ENCODE results near the gene ZBTB7C. TPM values are rescaled to one million over a fixed set of nuclear protein-coding genes. Genes with fewer than 3 reads are reported as not detected.

Gene ZBTB7C
- total and polyA plus RNA-seq, 2 donors (not counting 1 experiment from before 2014, with no cell fraction given), result not detected

GRCh38 chr18:48052842-48053241, 356.3 kb downstream of the ZBTB7C start:
- no peak for TF ChIP-seq EZH2 (IDR thresholded peaks at IDR 0.05; ENCODE audit: borderline replicate concordance, insufficient read depth, low read depth, low read length, poor library complexity, severe bottlenecking)
- no peak for TF ChIP-seq CTCF (IDR thresholded peaks at IDR 0.05)
- Histone ChIP-seq H3K4me2 (replicated peaks; ENCODE audit: low read depth, low read length, poor library complexity, severe bottlenecking) (no peak overlapping the region), H3K9me3 (ENCODE audit: control extremely low read depth in 1 of 3, control insufficient read depth in 2 of 3, insufficient read depth in 1 of 3, low read length in 2 of 3) (peaks cover 0 to 8% (median 0%) of the 10 kb centered on the region in 3 donors), H3K4me3 (ENCODE audit: control extremely low read depth in 1 of 5, extremely low read depth in 1 of 5, insufficient read depth in 1 of 5, low read depth in 2 of 5, low read length in 4 of 5) (no peak overlapping the region), H3K27ac (ENCODE audit: low read length in 2 of 2) (no peak overlapping the region), H3K9ac (ENCODE audit: low read length) (no peak overlapping the region), H3K79me2 (ENCODE audit: control insufficient read depth, insufficient read depth, low read length) (no peaks in the 10 kb centered on the region), H3K36me3 (replicated peaks in 1 of 2; ENCODE audit: control extremely low read depth in 1 of 2, control insufficient read depth in 1 of 2, extremely low read depth in 1 of 2, insufficient read depth in 2 of 2, low read length in 1 of 2) (no peaks in the 10 kb centered on the region), H2AFZ (ENCODE audit: insufficient read depth, low read depth, low read length, poor library complexity, severe bottlenecking) (no peak overlapping the region), H3K4me1 (ENCODE audit: control insufficient read depth in 2 of 2, insufficient read depth in 2 of 2, low read length in 2 of 2) (no peaks in the 10 kb centered on the region), H3K27me3 (replicated peaks in 1 of 4; ENCODE audit: control extremely low read depth in 1 of 4, control insufficient read depth in 3 of 4, insufficient read depth in 4 of 4, low read length in 3 of 4) (peaks cover 0 to 25% (median 5%) of the 10 kb centered on the region in 4 experiments), H4K20me1 (ENCODE audit: control insufficient read depth, insufficient read depth, low read length, poor library complexity, severe bottlenecking) (no peaks in the 10 kb centered on the region)
- no peak for DNase-seq
- H3K27me3 Mint-ChIP-seq, result peaks cover 42% of the 10 kb centered on the region
- no peaks in the 10 kb centered on the region for H3K4me1 Mint-ChIP-seq
- WGBS (ENCODE audit: insufficient coverage), result 85% methylated on average over 6 of the region's 7 CpGs
- no peak overlapping the region for H3K27ac Mint-ChIP-seq
- POLR2A ChIA-PET, result no interaction called here
- ATAC-seq (ENCODE audit: low read depth), result no peak
- H3K4me3 Mint-ChIP-seq, result no peak overlapping the region
- no peaks in the 10 kb centered on the region for H3K9me3 Mint-ChIP-seq (ENCODE audit: insufficient read depth)
- CTCF ChIA-PET, result no interaction called here
- intact Hi-C loops (cut with micrococcal nuclease), result no loop called here

GRCh38 chr18:48051945-48052840, 357.0 kb downstream of the ZBTB7C start:
- Mint-ChIP-seq H3K27ac (no peak overlapping the region), H3K4me3 (no peak overlapping the region), H3K27me3 (peaks cover 43% of the 10 kb centered on the region), H3K4me1 (no peaks in the 10 kb centered on the region), H3K9me3 (ENCODE audit: insufficient read depth) (no peaks in the 10 kb centered on the region)
- no peak for ATAC-seq (ENCODE audit: low read depth)
- Histone ChIP-seq H3K79me2 (ENCODE audit: control insufficient read depth, insufficient read depth, low read length) (no peaks in the 10 kb centered on the region), H2AFZ (ENCODE audit: insufficient read depth, low read depth, low read length, poor library complexity, severe bottlenecking) (no peak overlapping the region), H3K4me1 (ENCODE audit: control insufficient read depth in 2 of 2, insufficient read depth in 2 of 2, low read length in 2 of 2) (no peaks in the 10 kb centered on the region), H3K9me3 (ENCODE audit: control extremely low read depth in 1 of 3, control insufficient read depth in 2 of 3, insufficient read depth in 1 of 3, low read length in 2 of 3) (peaks cover 0 to 10% (median 0%) of the 10 kb centered on the region in 3 donors), H3K36me3 (replicated peaks in 1 of 2; ENCODE audit: control extremely low read depth in 1 of 2, control insufficient read depth in 1 of 2, extremely low read depth in 1 of 2, insufficient read depth in 2 of 2, low read length in 1 of 2) (no peaks in the 10 kb centered on the region), H4K20me1 (ENCODE audit: control insufficient read depth, insufficient read depth, low read length, poor library complexity, severe bottlenecking) (no peaks in the 10 kb centered on the region), H3K27ac (ENCODE audit: low read length in 2 of 2) (no peak overlapping the region), H3K4me3 (ENCODE audit: control extremely low read depth in 1 of 5, extremely low read depth in 1 of 5, insufficient read depth in 1 of 5, low read depth in 2 of 5, low read length in 4 of 5) (no peak overlapping the region), H3K27me3 (replicated peaks in 1 of 4; ENCODE audit: control extremely low read depth in 1 of 4, control insufficient read depth in 3 of 4, insufficient read depth in 4 of 4, low read length in 3 of 4) (peaks cover 0 to 25% (median 5%) of the 10 kb centered on the region in 4 experiments), H3K4me2 (replicated peaks; ENCODE audit: low read depth, low read length, poor library complexity, severe bottlenecking) (no peak overlapping the region), H3K9ac (ENCODE audit: low read length) (no peak overlapping the region)
- POLR2A ChIA-PET, result no interaction called here
- CTCF ChIA-PET, result no interaction called here
- DNase-seq, result no peak
- WGBS (ENCODE audit: insufficient coverage), result 73% methylated on average over 4 of the region's 8 CpGs
- intact Hi-C loops (cut with micrococcal nuclease), result no loop called here
- TF ChIP-seq CTCF (IDR thresholded peaks at IDR 0.05), result no peak

Measured in B cell (primary cell).